Measurements from ENCODE around the gene RALB.

RALB gene

GRCh38 chr2:120243875-120244553, 8.6 kb upstream of the RALB start:
- no peak for TF ChIP-seq CTCF (IDR thresholded peaks at IDR 0.05; ENCODE audit: low read depth, low read length, missing control alignments)
- in situ Hi-C loops (cut with HindIII; ENCODE audit: low sequenced_read_pairs): no loop called here
- H3K4me3 ChIP-seq (ENCODE audit: low read depth, low read length): no peak overlapping the region
- no peak for DNase-seq (ENCODE audit: low read depth)

DNA sequence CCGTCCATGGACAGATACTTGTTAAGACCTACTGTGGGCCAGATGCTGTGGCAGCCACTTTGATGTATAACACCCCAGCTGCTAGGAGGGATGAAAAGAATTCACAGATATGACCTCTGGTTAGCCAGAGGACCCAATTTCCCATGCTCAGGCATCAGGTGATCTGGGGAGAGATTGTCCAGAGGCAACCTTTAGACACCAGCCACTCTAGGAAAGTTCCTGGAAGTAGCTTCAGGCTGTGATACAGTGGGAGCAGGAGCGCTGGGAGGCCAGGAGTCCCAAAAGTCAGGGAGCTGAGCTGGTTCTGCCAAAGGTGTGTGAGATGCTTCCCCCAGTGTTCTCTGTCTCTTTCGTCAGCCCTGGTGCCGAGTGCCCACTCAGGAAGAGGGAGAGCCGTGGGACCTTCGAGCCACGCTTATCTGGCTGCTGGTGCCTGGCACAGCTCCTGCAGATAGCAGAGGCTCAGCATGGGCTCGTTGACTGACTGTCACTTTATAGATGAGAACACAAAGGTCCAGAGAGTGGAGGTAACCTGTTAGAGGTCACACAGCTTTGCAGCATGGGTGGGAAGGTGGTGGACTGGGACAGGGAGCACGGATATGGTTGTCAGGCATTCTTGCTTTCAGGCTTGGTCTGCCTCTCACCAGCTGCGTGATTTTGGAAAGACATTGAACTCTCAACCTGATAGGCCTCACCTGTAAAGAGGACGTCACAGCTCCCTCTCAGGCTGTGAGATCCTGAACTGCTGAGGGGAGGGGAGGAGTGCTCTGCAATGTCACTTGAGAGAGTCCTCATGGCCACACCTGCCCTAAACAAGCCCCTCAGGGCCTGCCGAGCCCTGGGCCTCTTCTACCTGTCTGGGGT, 7.8 kb upstream of the RALB start:
- TF ChIP-seq CTCF (IDR thresholded peaks at IDR 0.05; ENCODE audit: low read depth, low read length, missing control alignments): no peak
- in situ Hi-C loops (cut with HindIII; ENCODE audit: low sequenced_read_pairs): no loop called here
- H3K4me3 ChIP-seq (ENCODE audit: low read depth, low read length): no peak overlapping the region
- no peak for DNase-seq (ENCODE audit: low read depth)

DNA sequence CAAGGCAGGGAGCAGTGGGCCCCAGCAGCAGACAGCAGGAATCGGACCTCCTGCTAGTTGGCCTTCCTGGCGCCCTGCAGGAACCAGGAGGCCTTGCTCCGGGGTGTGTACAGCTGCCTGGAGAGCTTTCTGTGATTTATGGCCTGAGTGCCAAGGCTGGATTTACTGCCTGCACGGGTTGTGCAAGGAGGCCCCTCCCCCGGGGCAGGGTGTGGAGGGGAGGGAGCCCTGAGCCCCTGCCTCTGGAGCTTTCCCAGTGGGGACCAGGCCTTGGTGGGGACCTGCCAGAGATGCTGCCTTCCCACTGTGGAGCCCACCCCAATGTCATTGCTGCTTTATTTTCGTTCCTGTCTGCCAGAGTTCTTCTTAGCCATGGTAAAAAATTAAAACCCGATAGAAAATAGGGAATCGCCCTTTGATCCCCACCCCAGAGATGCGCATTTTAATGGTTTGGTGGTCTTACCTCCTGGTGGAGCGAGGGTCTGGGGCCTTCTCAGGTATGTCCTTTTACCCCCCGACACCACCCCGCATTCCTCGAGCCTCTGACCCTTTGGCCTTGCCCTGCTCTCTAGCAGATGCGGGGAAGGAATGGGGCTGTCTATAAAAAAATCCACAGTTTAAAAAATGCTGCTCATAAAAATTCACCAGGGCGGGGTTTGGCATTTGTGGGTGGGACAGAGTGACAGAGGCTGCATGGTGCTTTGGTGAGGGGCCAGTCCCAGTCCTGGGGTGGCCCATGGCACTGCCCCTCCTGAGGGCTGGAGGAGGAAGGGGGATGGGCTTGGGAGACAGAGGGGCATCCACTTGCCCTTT, 6.9 kb upstream of the RALB start:
- no peak overlapping the region for H3K4me3 ChIP-seq (ENCODE audit: low read depth, low read length)
- in situ Hi-C loops (cut with HindIII; ENCODE audit: low sequenced_read_pairs): no loop called here
- no peak for DNase-seq (ENCODE audit: low read depth)
- TF ChIP-seq CTCF (IDR thresholded peaks at IDR 0.05; ENCODE audit: low read depth, low read length, missing control alignments): no peak

- no peak for TF ChIP-seq CTCF (IDR thresholded peaks at IDR 0.05; ENCODE audit: low read depth, low read length, missing control alignments)
- no peak overlapping the region for H3K4me3 ChIP-seq (ENCODE audit: low read depth, low read length)
- in situ Hi-C loops (cut with HindIII; ENCODE audit: low sequenced_read_pairs): no loop called here
- DNase-seq (ENCODE audit: low read depth): no peak
Measured at GRCh38 chr2:120246546-120247300, 5.9 kb upstream of the RALB start.

DNA sequence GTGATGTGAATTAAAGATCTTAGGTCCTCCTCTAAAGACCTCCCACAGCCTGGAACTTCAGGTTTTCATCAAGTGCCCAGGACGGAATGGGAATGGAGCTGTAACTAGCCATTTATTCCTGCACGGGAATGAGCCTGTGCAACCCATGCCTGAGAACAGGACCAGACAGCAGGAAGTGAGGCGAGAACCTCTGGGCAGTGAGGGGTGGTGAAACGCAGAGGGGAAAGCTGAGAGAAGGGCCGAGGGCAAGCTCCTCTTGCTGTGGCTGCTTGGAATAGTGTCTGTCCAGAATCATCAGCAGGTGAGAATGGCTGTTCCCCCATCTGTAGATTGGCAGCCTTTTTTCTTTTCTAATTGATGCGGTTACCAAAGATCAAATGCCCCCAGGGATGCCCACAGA, 4.8 kb upstream of the RALB start:
- no peak overlapping the region for H3K4me3 ChIP-seq (ENCODE audit: low read depth, low read length)
- no peak for DNase-seq (ENCODE audit: low read depth)
- no peak for TF ChIP-seq CTCF (IDR thresholded peaks at IDR 0.05; ENCODE audit: low read depth, low read length, missing control alignments)
- in situ Hi-C loops (cut with HindIII; ENCODE audit: low sequenced_read_pairs): no loop called here

- no peak overlapping the region for H3K4me3 ChIP-seq (ENCODE audit: low read depth, low read length)
- DNase-seq (ENCODE audit: low read depth): no peak
- TF ChIP-seq CTCF (IDR thresholded peaks at IDR 0.05; ENCODE audit: low read depth, low read length, missing control alignments): no peak
- in situ Hi-C loops (cut with HindIII; ENCODE audit: low sequenced_read_pairs): no loop called here
Measured at GRCh38 chr2:120250640-120251039, 2.0 kb upstream of the RALB start.

Measured in astrocyte of the cerebellum (primary cell).